ENCODE data around the gene ABCG2.

Gene ABCG2

GRCh38 chr4:88189881-88190585 is 31.6 kb upstream of the ABCG2 start:
- 84% methylated on average over 2 of the region's 3 CpGs for WGBS
- Histone ChIP-seq H3K4me1 (ENCODE audit: insufficient read depth, low read length) (peaks cover 10% of the 10 kb centered on the region), H3K9ac (ENCODE audit: low read depth, low read length) (no peak overlapping the region), H3K9me3 (ENCODE audit: insufficient read depth, low read depth, low read length) (no peaks in the 10 kb centered on the region), H3K4me3 (ENCODE audit: low read length) (no peak overlapping the region), H3K27me3 (ENCODE audit: insufficient read depth, low read length) (no peaks in the 10 kb centered on the region), H3K27ac (ENCODE audit: low read depth, low read length) (no peak overlapping the region), H3K36me3 (ENCODE audit: insufficient read depth, low read length) (no peaks in the 10 kb centered on the region)

GRCh38 chr4:88189418-88189738 is 30.9 kb upstream of the ABCG2 start:
- H3K27ac ChIP-seq (ENCODE audit: low read depth, low read length), result no peak overlapping the region
- no peaks in the 10 kb centered on the region for H3K9me3 ChIP-seq (ENCODE audit: insufficient read depth, low read depth, low read length)
- no peak overlapping the region for H3K4me3 ChIP-seq (ENCODE audit: low read length)
- 100% methylated on average over 1 of the region's 1 CpG for WGBS
- H3K27me3 ChIP-seq (ENCODE audit: insufficient read depth, low read length), result no peaks in the 10 kb centered on the region
- H3K36me3 ChIP-seq (ENCODE audit: insufficient read depth, low read length), result no peaks in the 10 kb centered on the region
- H3K9ac ChIP-seq (ENCODE audit: low read depth, low read length), result no peak overlapping the region
- peaks cover 10% of the 10 kb centered on the region for H3K4me1 ChIP-seq (ENCODE audit: insufficient read depth, low read length)

GRCh38 chr4:88188738-88189417 is 30.4 kb upstream of the ABCG2 start:
- no peak overlapping the region for H3K4me3 ChIP-seq (ENCODE audit: low read length)
- peaks cover 10% of the 10 kb centered on the region for H3K4me1 ChIP-seq (ENCODE audit: insufficient read depth, low read length)
- no peak overlapping the region for H3K9ac ChIP-seq (ENCODE audit: low read depth, low read length)
- 94% methylated on average over 6 of the region's 6 CpGs for WGBS
- H3K27me3 ChIP-seq (ENCODE audit: insufficient read depth, low read length), result no peaks in the 10 kb centered on the region
- no peaks in the 10 kb centered on the region for H3K36me3 ChIP-seq (ENCODE audit: insufficient read depth, low read length)
- H3K9me3 ChIP-seq (ENCODE audit: insufficient read depth, low read depth, low read length), result no peaks in the 10 kb centered on the region
- H3K27ac ChIP-seq (ENCODE audit: low read depth, low read length), result no peak overlapping the region

DNA sequence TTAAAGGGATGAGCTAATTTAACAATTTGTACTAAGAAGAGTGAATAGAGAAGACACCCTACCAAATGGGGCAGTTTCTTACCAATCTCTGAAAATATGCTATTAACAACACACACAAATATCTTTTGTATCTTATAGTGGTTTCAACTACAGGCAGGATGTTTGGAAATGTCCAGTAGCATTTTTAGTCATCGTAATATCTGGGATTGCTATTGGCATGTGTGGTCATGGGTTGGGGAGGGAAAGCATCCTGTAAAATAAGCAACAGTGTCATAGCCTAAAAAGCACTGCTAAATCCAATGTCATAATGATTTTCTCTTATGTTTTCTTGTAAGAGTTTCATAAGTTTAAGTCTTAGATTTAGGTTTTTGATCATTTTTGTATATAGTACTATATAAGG is 29.3 kb upstream of the ABCG2 start:
- Histone ChIP-seq H3K27me3 (ENCODE audit: insufficient read depth, low read length) (no peaks in the 10 kb centered on the region), H3K4me1 (ENCODE audit: insufficient read depth, low read length) (peaks cover 10% of the 10 kb centered on the region), H3K27ac (ENCODE audit: low read depth, low read length) (no peak overlapping the region), H3K36me3 (ENCODE audit: insufficient read depth, low read length) (no peaks in the 10 kb centered on the region), H3K4me3 (ENCODE audit: low read length) (no peak overlapping the region), H3K9me3 (ENCODE audit: insufficient read depth, low read depth, low read length) (no peaks in the 10 kb centered on the region), H3K9ac (ENCODE audit: low read depth, low read length) (no peak overlapping the region)
- 97% methylated on average over 1 of the region's 1 CpG for WGBS

GRCh38 chr4:88185906-88186305 is 27.5 kb upstream of the ABCG2 start:
- peaks cover 10% of the 10 kb centered on the region for H3K4me1 ChIP-seq (ENCODE audit: insufficient read depth, low read length)
- no peaks in the 10 kb centered on the region for H3K27me3 ChIP-seq (ENCODE audit: insufficient read depth, low read length)
- no peak overlapping the region for H3K4me3 ChIP-seq (ENCODE audit: low read length)
- H3K9ac ChIP-seq (ENCODE audit: low read depth, low read length), result no peak overlapping the region
- no peaks in the 10 kb centered on the region for H3K9me3 ChIP-seq (ENCODE audit: insufficient read depth, low read depth, low read length)
- H3K27ac ChIP-seq (ENCODE audit: low read depth, low read length), result no peak overlapping the region
- no peaks in the 10 kb centered on the region for H3K36me3 ChIP-seq (ENCODE audit: insufficient read depth, low read length)

GRCh38 chr4:88179261-88179660 is 20.8 kb upstream of the ABCG2 start:
- H3K36me3 ChIP-seq (ENCODE audit: insufficient read depth, low read length), result no peaks in the 10 kb centered on the region
- no peaks in the 10 kb centered on the region for H3K9me3 ChIP-seq (ENCODE audit: insufficient read depth, low read depth, low read length)
- 97% methylated on average over 4 of the region's 4 CpGs for WGBS
- no peak overlapping the region for H3K27ac ChIP-seq (ENCODE audit: low read depth, low read length)
- no peak overlapping the region for H3K9ac ChIP-seq (ENCODE audit: low read depth, low read length)
- H3K4me1 ChIP-seq (ENCODE audit: insufficient read depth, low read length), result peaks cover 15% of the 10 kb centered on the region
- H3K27me3 ChIP-seq (ENCODE audit: insufficient read depth, low read length), result no peaks in the 10 kb centered on the region
- no peak overlapping the region for H3K4me3 ChIP-seq (ENCODE audit: low read length)

DNA sequence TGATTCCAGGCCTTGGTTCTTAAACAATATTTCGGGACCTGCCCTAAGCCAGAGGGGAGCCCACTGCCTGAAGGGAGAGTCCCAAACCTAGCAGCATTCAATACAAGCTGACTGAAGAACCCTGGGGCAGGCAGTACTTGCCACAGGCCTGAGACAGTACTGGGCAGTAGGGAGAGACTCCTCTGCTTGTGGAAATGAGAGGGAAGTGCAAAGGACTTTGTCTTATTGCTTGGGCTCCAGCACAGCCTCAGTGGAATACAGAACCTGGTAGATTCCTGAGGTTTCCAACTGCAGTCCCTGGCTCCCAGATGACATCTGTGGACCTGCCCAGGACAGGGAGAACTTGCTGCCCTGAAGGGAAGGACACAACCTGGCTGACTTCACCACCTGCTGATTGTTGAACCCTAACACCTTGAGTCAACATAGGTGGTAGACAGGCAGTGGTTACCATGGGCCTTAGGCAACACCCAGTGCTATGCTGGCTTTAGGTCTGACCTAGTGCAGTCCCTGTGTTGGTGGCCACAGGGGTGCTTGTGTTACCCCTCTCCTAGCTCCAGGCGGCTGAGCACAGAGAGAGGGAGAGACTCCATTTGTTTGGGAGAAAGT is 20.3 kb upstream of the ABCG2 start:
- H3K36me3 ChIP-seq (ENCODE audit: insufficient read depth, low read length), result no peaks in the 10 kb centered on the region
- peaks cover 15% of the 10 kb centered on the region for H3K4me1 ChIP-seq (ENCODE audit: insufficient read depth, low read length)
- H3K9ac ChIP-seq (ENCODE audit: low read depth, low read length), result 0 out of 2 replicates have a peak overlapping the region, but pooled peaks have one; percentile 16
- H3K4me3 ChIP-seq (ENCODE audit: low read length), result no peak overlapping the region
- peak overlapping the region; percentile 82 for H3K27ac ChIP-seq (ENCODE audit: low read depth, low read length)
- H3K9me3 ChIP-seq (ENCODE audit: insufficient read depth, low read depth, low read length), result no peaks in the 10 kb centered on the region
- WGBS, result 67% methylated on average over 2 of the region's 2 CpGs
- no peaks in the 10 kb centered on the region for H3K27me3 ChIP-seq (ENCODE audit: insufficient read depth, low read length)

DNA sequence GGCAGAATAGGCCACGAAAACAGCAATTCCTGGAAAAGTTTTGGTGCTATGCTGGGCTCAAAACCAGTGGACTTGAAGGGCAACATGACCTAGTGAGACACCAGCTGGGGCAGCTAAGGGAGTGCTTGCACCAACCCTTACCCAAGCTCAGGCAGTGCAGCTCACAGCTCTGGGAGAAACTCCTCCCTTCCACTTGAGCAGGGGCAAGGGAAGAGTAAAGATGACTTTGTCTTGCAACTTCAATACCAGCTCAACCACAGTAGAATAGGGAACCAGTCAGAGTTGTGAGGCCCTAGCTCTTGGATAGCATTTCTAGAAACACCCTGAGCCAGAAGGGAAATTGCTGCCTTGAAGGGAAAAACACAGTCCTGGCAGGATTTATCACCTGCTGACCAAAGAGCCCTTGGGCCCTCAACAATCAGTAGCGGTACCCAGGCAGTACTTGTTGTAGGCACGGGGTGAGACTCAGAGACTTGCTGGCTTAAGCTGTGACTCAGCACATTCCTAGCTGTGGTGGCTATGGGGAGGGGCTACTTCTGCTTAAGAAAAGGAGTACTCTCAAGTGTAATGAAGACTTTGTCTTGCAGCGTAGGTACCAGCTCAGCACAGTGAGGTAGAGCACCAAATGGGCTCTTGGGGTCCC is 19.7 kb upstream of the ABCG2 start:
- Histone ChIP-seq H3K27ac (ENCODE audit: low read depth, low read length) (peak overlapping the region; percentile 82), H3K9me3 (ENCODE audit: insufficient read depth, low read depth, low read length) (no peaks in the 10 kb centered on the region), H3K36me3 (ENCODE audit: insufficient read depth, low read length) (no peaks in the 10 kb centered on the region), H3K27me3 (ENCODE audit: insufficient read depth, low read length) (no peaks in the 10 kb centered on the region), H3K4me1 (ENCODE audit: insufficient read depth, low read length) (peaks cover 15% of the 10 kb centered on the region), H3K9ac (ENCODE audit: low read depth, low read length) (0 out of 2 replicates have a peak overlapping the region, but pooled peaks have one; percentile 16), H3K4me3 (ENCODE audit: low read length) (no peak overlapping the region)
- WGBS, result 32% methylated on average over 4 of the region's 4 CpGs

- no peak overlapping the region for H3K4me3 ChIP-seq (ENCODE audit: low read length)
- no peaks in the 10 kb centered on the region for H3K36me3 ChIP-seq (ENCODE audit: insufficient read depth, low read length)
- H3K27ac ChIP-seq (ENCODE audit: low read depth, low read length), result no peak overlapping the region
- no peak overlapping the region for H3K9ac ChIP-seq (ENCODE audit: low read depth, low read length)
- no peaks in the 10 kb centered on the region for H3K9me3 ChIP-seq (ENCODE audit: insufficient read depth, low read depth, low read length)
- H3K4me1 ChIP-seq (ENCODE audit: insufficient read depth, low read length), result peaks cover 10% of the 10 kb centered on the region
- no peaks in the 10 kb centered on the region for H3K27me3 ChIP-seq (ENCODE audit: insufficient read depth, low read length)
These were observed 14.5 kb upstream of the ABCG2 start for GRCh38 chr4:88172987-88173386.

DNA sequence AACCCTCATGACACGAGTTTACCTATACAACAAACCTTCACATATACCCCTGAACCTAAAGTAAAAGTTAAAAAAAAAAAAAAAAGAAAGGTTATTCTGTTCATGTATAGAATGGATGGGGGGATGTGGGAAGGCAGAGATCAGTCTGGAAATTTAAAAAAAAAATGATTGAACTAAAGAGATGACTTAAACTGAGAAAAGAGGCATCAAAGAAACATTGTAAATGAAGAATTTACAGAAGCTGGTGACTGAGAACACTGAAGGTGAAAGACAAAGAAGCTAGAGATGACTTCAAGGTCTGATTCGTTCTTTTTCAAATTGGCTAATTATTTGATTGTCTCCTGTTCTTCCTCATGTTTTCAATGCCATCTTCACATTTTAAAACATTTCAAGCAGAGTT is 12.8 kb upstream of the ABCG2 start:
- 100% methylated on average over 1 of the region's 2 CpGs for WGBS
- H3K36me3 ChIP-seq (ENCODE audit: insufficient read depth, low read length), result no peaks in the 10 kb centered on the region
- H3K9me3 ChIP-seq (ENCODE audit: insufficient read depth, low read depth, low read length), result no peaks in the 10 kb centered on the region
- H3K4me1 ChIP-seq (ENCODE audit: insufficient read depth, low read length), result 0 out of 2 replicates have a peak, but pooled peaks cover 3% of the 10 kb centered on the region
- H3K27ac ChIP-seq (ENCODE audit: low read depth, low read length), result no peak overlapping the region
- H3K9ac ChIP-seq (ENCODE audit: low read depth, low read length), result no peak overlapping the region
- H3K4me3 ChIP-seq (ENCODE audit: low read length), result no peak overlapping the region
- H3K27me3 ChIP-seq (ENCODE audit: insufficient read depth, low read length), result no peaks in the 10 kb centered on the region

DNA sequence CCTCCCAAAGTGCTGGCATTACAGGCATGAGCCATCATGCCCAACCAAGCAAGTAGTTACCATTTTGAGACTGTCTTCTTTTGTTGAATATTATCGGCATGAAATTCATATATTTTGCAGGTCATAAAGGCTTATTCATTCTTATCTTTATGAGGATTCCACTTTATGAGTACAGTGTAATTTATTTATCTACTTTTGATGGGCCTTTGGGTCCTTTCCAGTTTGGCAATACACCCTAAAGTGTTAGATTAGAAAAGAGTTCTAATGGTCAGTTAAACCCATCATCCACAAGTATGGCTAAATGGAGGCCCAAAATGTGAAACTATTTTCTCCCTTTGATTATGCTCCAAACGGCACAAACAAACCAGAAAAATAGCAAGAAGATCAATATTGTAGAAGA is 10.9 kb upstream of the ABCG2 start:
- Histone ChIP-seq H3K9me3 (ENCODE audit: insufficient read depth, low read depth, low read length) (no peaks in the 10 kb centered on the region), H3K4me3 (ENCODE audit: low read length) (no peak overlapping the region), H3K27me3 (ENCODE audit: insufficient read depth, low read length) (no peaks in the 10 kb centered on the region), H3K4me1 (ENCODE audit: insufficient read depth, low read length) (0 out of 2 replicates have a peak, but pooled peaks cover 3% of the 10 kb centered on the region), H3K9ac (ENCODE audit: low read depth, low read length) (no peak overlapping the region), H3K27ac (ENCODE audit: low read depth, low read length) (no peak overlapping the region), H3K36me3 (ENCODE audit: insufficient read depth, low read length) (no peaks in the 10 kb centered on the region)
- 100% methylated on average over 1 of the region's 2 CpGs for WGBS
